ENCODE results near the gene UBASH3B. TPM values are rescaled to one million over a fixed set of nuclear protein-coding genes. Genes with fewer than 3 reads are reported as not detected.

Gene UBASH3B
- total RNA-seq, 1 donor from 2014 or later = 62.1 TPM

DNA sequence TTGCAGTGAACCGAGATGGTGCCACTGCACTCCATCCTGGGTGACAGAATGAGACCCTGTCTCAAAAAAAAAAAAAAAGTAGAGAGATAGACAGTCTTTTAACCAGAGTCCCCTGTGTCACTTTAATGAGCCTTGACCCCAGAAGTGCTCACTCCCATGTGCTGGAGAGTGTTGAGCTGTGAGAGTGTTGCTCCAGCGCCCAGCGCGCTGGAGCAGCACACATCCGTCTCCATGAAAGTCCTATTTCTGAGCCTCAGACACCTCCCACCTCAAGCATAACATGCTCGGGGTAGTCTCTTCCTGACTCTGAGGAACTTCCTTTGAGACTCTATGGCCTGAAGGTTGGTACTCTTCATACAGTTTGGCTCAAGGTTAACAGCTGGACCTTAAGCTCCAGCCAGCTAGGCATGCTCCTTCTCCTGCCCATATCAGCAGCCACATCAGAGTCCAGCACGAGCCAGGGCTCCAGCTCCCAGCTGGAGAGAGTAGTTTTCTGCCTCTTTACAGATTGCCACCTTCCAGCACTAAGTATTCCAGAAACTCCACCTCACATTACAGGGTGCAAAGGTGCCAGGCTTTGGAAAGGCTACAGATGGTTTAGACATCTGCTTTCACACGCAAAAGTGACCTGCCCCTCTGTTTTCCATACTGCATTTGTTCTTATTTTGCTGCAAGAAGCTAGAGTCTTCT is 29.4 kb upstream of the UBASH3B start:
- DNase-seq (ENCODE audit: low read depth) (no peak), FAIRE-seq (no peak)
- Histone ChIP-seq H4K20me1 (ENCODE audit: insufficient read depth, low read length) (no peaks in the 10 kb centered on the region), H3K9ac (ENCODE audit: low read length) (no peak overlapping the region), H3K27ac (ENCODE audit: low read depth, low read length) (no peak overlapping the region), H3K9me3 (ENCODE audit: insufficient read depth, low read depth, low read length) (no peaks in the 10 kb centered on the region), H3K27me3 (ENCODE audit: insufficient read depth, low read length) (no peaks in the 10 kb centered on the region), H3K4me3 (ENCODE audit: insufficient read depth, low read depth, low read length) (no peak overlapping the region), H2AFZ (ENCODE audit: low read depth, low read length) (no peak overlapping the region), H3K36me3 (ENCODE audit: insufficient read depth, low read length) (no peaks in the 10 kb centered on the region), H3K4me1 (ENCODE audit: insufficient read depth, low read length) (no peaks in the 10 kb centered on the region), H3K4me2 (ENCODE audit: low read length) (no peak overlapping the region), H3K79me2 (ENCODE audit: insufficient read depth, low read length) (no peaks in the 10 kb centered on the region)
- Mint-ChIP-seq H3K4me1 (ENCODE audit: low read depth, unreplicated experiment) (no peaks in the 10 kb centered on the region), H3K36me3 (ENCODE audit: low read depth, unreplicated experiment) (no peaks in the 10 kb centered on the region), H3K27me3 (ENCODE audit: low read depth, unreplicated experiment) (peaks cover 16% of the 10 kb centered on the region), H3K27ac (ENCODE audit: unreplicated experiment) (no peak overlapping the region), H3K4me3 (ENCODE audit: unreplicated experiment) (no peak overlapping the region), H3K9me3 (ENCODE audit: unreplicated experiment) (no peaks in the 10 kb centered on the region)
- TF ChIP-seq, protein P1, sequence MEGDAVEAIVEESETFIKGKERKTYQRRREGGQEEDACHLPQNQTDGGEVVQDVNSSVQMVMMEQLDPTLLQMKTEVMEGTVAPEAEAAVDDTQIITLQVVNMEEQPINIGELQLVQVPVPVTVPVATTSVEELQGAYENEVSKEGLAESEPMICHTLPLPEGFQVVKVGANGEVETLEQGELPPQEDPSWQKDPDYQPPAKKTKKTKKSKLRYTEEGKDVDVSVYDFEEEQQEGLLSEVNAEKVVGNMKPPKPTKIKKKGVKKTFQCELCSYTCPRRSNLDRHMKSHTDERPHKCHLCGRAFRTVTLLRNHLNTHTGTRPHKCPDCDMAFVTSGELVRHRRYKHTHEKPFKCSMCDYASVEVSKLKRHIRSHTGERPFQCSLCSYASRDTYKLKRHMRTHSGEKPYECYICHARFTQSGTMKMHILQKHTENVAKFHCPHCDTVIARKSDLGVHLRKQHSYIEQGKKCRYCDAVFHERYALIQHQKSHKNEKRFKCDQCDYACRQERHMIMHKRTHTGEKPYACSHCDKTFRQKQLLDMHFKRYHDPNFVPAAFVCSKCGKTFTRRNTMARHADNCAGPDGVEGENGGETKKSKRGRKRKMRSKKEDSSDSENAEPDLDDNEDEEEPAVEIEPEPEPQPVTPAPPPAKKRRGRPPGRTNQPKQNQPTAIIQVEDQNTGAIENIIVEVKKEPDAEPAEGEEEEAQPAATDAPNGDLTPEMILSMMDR (IDR thresholded peaks at IDR 0.05; ENCODE audit: insufficient read depth, low read depth, low read length) = no peak
- no peak for TF ChIP-seq EZH2 (IDR thresholded peaks at IDR 0.05; ENCODE audit: insufficient read depth, low read length)

DNA sequence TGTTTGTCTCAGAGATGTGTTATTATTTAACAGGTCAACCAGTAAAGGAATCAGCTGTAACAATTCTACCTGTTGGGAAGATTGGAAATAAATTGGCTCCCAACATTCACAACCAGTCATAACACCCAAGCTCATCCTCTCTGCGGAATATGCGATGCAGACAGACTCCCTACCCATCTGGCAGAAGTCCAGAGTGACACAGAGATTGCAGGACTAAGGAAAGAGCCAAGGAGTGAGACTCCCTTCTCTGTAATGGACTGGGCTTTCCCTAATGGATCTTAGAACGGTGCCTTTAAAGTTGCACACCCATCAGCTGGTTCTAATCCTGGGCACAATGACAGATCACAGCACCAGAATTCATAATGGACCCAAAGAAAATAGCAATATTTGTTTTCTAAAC is 27.8 kb upstream of the UBASH3B start:
- DNase-seq (ENCODE audit: low read depth) (no peak), FAIRE-seq (no peak)
- Histone ChIP-seq H3K27me3 (ENCODE audit: insufficient read depth, low read length) (no peaks in the 10 kb centered on the region), H4K20me1 (ENCODE audit: insufficient read depth, low read length) (no peaks in the 10 kb centered on the region), H3K4me1 (ENCODE audit: insufficient read depth, low read length) (no peaks in the 10 kb centered on the region), H3K36me3 (ENCODE audit: insufficient read depth, low read length) (no peaks in the 10 kb centered on the region), H3K79me2 (ENCODE audit: insufficient read depth, low read length) (no peaks in the 10 kb centered on the region), H3K4me3 (ENCODE audit: insufficient read depth, low read depth, low read length) (no peak overlapping the region), H3K4me2 (ENCODE audit: low read length) (no peak overlapping the region), H3K9me3 (ENCODE audit: insufficient read depth, low read depth, low read length) (no peaks in the 10 kb centered on the region), H3K9ac (ENCODE audit: low read length) (no peak overlapping the region), H3K27ac (ENCODE audit: low read depth, low read length) (no peak overlapping the region), H2AFZ (ENCODE audit: low read depth, low read length) (no peak overlapping the region)
- Mint-ChIP-seq H3K36me3 (ENCODE audit: low read depth, unreplicated experiment) (no peaks in the 10 kb centered on the region), H3K27me3 (ENCODE audit: low read depth, unreplicated experiment) (peaks cover 14% of the 10 kb centered on the region), H3K4me3 (ENCODE audit: unreplicated experiment) (no peak overlapping the region), H3K9me3 (ENCODE audit: unreplicated experiment) (no peaks in the 10 kb centered on the region), H3K27ac (ENCODE audit: unreplicated experiment) (no peak overlapping the region), H3K4me1 (ENCODE audit: low read depth, unreplicated experiment) (peaks cover 3% of the 10 kb centered on the region)
- TF ChIP-seq, protein P1 (IDR thresholded peaks at IDR 0.05; ENCODE audit: insufficient read depth, low read depth, low read length) = no peak
- TF ChIP-seq EZH2 (IDR thresholded peaks at IDR 0.05; ENCODE audit: insufficient read depth, low read length) = no peak

DNA sequence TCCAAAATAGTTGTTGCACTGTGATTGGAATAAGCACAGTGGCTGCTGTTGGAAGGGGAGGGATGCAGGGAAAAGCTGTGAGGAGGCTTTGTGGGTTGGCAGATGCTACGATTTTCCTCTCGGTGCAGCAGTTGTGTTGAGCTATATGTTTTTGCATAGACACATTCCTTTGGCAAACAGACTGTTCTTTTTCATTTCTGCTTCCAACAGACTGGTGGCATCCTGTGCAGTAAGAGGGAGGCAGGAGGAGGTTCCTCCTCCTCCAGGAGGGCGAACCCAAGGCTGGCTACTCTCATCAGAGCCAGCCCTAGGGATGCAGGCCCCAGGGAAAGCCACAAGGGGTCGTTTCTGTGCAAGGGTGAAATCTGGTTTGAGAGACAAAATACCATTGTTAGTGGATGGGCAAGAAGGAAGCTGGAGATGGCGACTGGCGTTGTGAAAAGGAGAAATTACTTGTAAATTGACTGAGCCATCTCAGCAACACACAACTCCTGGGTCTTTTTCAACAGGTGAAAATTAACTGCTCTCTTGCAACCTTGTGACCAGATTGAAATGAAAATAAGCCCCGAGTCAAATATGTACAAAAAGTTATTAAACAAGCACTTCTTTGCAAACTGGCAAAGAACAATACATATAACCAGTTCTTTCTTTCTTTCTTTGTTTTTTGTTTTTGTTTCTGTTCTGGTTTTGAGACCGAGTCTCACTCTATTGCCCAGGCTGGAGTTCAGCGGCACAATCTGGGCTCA is 26.5 kb upstream of the UBASH3B start:
- no peak overlapping the region for H3K27ac Mint-ChIP-seq (ENCODE audit: unreplicated experiment)
- Histone ChIP-seq H3K9me3 (ENCODE audit: insufficient read depth, low read depth, low read length) (no peaks in the 10 kb centered on the region), H3K9ac (ENCODE audit: low read length) (no peak overlapping the region), H3K79me2 (ENCODE audit: insufficient read depth, low read length) (no peaks in the 10 kb centered on the region), H2AFZ (ENCODE audit: low read depth, low read length) (peak overlapping the region; percentile 39), H3K27me3 (ENCODE audit: insufficient read depth, low read length) (no peaks in the 10 kb centered on the region), H4K20me1 (ENCODE audit: insufficient read depth, low read length) (no peaks in the 10 kb centered on the region), H3K36me3 (ENCODE audit: insufficient read depth, low read length) (no peaks in the 10 kb centered on the region), H3K27ac (ENCODE audit: low read depth, low read length) (no peak overlapping the region), H3K4me2 (ENCODE audit: low read length) (no peak overlapping the region), H3K4me3 (ENCODE audit: insufficient read depth, low read depth, low read length) (no peak overlapping the region), H3K4me1 (ENCODE audit: insufficient read depth, low read length) (no peaks in the 10 kb centered on the region)
- peaks cover 3% of the 10 kb centered on the region for H3K4me1 Mint-ChIP-seq (ENCODE audit: low read depth, unreplicated experiment)
- no peaks in the 10 kb centered on the region for H3K36me3 Mint-ChIP-seq (ENCODE audit: low read depth, unreplicated experiment)
- H3K9me3 Mint-ChIP-seq (ENCODE audit: unreplicated experiment) = no peaks in the 10 kb centered on the region
- H3K27me3 Mint-ChIP-seq (ENCODE audit: low read depth, unreplicated experiment) = peaks cover 9% of the 10 kb centered on the region
- DNase-seq (ENCODE audit: low read depth) (peak; percentile 31), FAIRE-seq (peak; percentile 78)
- TF ChIP-seq, protein P1 (IDR thresholded peaks at IDR 0.05; ENCODE audit: insufficient read depth, low read depth, low read length) = peak; percentile 92
- no peak for TF ChIP-seq EZH2 (IDR thresholded peaks at IDR 0.05; ENCODE audit: insufficient read depth, low read length)
- H3K4me3 Mint-ChIP-seq (ENCODE audit: unreplicated experiment) = no peak overlapping the region
